ENCODE results near the gene IDH2.

Gene IDH2

DNA sequence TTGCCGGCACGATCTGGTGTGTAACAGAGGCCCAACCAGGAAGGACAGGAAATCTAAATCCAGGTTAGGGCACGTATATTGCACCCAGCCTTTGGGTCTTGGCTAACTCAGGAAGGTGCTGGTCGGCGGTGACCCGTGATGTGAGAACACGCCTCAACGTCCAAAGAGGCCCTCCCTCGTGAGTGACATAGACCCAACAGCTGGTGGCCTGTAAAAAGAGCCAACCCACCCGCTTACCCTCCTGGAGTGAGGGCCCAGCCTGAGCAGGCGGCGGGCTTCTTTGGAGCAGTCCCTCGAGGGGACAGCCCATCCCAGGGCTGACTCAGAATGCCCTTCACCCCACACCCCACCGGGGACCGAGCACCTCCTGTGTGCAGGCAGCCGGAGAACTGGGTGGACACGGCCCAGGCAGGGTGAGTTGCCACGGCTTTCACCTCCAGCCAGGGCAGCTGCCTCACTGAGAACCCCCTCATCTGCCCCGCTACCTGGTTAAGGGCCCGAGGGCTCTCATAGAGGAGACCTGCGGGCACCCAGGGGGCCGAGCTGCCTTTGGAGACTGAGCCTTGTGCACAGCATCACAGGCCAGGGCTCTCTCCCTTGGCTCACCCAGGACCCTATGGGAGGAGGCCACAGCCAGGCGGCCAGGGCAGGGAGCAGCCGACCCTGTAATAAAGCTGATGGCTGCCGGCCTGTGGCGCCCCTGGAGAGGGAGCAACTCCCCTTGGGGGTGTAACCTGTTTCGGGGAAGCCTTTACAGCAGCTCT lies 59.3 kb downstream of the IDH2 start:
- DNase-seq: no peak

GRCh38 chr15:90042356-90042755 lies 59.9 kb downstream of the IDH2 start:
- no peak for DNase-seq

GRCh38 chr15:90040618-90041017 lies 61.6 kb downstream of the IDH2 start:
- no peak for DNase-seq

DNA sequence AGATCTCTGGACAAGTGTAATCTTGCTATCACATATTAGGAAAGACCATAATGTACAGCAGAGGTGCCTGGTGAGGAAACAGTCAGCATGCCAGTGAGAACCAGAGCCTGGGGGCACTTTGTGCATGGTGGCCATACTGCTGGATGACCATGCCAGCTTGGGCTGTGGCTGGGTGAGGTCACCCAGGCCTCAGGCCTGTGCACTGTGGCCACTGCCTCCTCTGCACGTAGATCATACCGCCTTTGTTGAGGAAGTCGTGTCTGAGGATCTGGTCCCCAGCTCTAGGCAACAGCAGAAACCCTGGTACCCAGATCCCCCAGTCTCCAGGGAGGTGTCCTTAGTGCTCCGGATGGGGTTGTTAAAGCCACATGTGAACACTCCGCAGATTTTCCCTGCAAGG lies 62.3 kb downstream of the IDH2 start:
- no peak for DNase-seq

DNA sequence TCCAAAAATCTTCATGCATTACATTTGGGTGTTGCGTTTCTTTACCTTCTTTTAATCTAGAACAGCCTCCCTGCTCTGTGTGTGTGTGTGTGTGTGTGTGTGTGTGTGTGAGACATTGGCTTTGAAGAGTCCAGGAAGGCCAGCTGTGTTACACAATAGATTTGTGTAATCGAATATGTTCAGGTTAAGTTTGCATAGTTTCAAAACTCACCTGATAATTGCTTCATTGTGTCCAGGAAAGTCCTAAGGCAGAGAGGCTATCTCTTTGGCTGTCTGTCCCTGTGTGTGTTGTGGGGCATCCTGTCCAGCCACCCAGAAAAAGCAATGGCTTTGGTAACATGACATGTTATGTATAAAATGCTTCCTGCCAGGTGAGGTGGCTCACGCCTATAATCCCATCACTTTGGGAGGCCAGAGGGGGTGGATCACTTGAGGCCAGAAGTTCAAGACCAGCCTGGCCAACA lies 63.6 kb downstream of the IDH2 start:
- no peak for DNase-seq

DNA sequence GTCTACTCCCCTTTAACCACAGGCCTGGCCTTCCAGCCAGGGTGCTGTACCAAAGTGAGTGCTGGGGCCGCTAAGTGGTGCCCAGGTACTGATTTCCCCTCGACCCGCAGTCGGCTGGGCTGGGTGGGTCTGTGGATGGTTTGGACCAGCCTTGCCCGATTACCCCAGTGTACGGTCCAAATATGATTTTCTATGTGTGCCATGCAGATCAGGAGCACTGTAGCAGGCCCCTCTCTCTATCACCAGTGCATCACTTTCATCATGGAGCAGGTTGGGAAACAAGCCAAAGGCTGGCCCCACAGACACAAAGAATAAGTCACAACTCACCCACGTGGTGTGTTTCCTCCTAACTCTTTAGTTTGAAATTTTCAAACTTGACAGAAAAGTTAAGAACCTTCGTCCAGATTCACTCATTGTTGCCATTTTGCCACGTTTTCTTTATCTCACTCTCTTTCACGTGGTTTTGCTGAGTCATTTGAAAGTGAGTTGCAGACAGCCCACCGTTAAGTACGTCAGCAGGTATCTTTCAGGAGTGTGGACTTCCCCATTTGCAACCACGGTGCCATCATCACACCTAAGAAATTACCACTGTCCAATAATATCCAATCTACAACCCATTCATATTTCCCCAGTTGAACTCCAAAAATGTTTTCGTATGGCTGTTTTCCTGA lies 64.2 kb downstream of the IDH2 start:
- DNase-seq: no peak

- DNase-seq: no peak
Measured at GRCh38 chr15:90037511-90037860, 64.8 kb downstream of the IDH2 start.

DNA sequence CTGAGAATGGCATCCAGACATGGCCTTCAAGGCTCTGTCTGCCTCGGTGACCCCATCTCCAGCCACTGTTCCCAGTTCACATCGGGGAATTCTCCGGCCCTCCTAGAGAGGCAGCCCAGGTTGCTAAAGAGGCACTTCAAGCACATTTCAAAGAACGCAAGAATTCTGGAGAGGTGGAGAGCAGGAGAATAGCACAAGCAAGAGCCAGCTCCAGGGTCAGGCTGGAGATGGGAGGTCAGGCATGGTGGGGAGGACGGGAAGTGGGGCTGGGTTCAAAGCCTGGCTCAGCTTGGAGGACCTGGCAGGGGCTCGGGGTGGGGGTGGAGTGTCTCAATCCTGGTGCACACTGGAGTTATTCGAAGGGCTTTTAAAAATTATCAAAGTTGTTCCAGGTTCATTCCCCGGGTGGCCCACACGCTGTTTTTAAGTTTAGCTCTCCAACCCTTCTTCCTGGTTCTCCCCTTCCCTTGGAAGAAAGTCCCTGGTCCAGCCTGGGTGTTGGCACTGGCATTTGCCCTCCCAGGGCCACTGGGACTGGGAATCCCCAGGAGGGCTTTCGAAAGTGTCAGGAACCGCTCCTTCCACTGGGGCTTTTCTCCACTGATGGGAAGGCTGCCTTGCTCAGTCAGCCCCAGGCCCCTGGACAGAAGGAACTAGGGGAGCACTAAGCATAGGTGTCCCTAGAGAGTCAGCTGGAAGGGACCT lies 65.3 kb downstream of the IDH2 start:
- no peak for DNase-seq

DNA sequence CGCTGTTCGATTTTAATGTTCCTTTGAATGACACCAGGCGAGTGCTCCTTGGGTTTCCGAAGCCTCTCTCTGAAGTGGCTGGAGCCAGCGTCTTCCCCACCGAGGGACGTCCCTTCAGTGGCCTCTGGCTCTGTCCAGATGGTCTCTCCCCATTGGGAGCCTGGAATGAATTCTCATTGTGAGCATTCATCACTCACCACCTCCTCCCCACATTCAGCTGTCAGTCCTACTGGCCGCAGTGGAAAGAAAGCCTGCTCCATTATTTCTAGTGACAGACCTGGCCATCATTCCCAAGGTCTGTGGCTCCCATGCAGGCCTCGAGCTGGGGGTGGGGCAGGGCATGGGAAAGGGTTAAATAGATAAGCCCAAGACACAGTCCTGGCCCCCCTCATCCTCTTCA lies 65.9 kb downstream of the IDH2 start:
- DNase-seq: no peak

- no peak for DNase-seq
Measured at GRCh38 chr15:90035840-90036230, 66.4 kb downstream of the IDH2 start.

DNA sequence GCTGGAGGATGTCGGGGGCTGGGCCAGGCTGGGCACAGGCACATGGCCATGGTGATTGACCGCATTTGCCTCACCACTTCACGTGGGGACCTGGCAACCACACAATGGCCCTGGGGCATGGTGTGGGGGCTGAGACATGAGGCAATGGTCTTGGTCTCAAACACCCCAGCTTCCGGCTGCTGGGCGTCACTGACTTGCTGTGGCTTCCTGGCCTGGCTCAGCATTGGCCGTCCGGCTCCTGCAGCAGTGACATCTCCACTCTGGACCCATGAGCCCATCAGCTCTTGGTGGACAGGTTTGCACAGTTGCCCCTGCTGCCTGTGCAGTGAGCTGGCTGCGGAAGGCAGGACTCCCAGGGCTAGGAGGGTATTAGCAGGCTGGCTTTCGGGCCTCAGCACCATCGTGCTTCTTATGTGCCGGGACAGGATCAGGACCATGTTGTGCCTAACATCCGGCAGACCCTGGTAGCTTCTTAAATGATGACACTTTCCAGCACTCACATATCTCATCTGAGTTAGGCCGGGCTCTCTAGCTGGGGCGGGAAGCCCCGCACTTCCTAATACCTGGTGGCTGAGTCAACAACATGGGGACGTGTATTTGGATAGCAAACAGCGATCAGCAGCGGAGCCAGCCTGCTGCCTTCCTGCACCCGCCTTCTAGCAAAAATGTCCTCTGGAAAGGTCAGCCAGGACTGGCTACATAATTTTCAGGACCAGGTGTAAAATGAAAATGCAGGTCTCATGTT lies 67.0 kb downstream of the IDH2 start:
- DNase-seq: no peak

DNA sequence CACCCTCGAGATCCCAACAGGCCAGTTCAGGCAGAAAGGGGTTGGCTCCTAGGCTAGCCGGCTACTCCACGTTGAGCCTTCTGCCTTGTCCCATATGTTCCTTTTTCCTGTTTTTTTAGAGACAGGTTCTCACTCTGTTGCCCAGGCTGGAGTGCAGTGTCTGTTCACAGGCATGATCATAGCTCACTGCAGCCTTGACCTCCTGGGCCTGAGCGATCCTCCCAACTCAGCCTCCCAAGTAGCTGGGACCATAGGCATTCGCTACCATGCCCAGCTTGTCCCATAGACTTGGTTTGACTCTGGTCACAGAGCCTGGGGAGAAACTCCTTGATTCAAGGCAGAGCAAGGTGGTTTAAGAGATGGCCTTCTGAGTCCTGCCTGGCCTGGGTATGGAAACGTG lies 68.8 kb downstream of the IDH2 start:
- DNase-seq: no peak

All from stimulated activated CD4-positive, alpha-beta T cell treated with anti-CD3 and anti-CD28 coated beads, Interleukin-12 subunit alpha, Interleukin-12 subunit beta, amount 100 ng/mL, for 4 hours (primary cell).